Ovary (tissue), 9 donors: ENCODE measurements around the gene SNAP29. TPM values are rescaled to one million over a fixed set of nuclear protein-coding genes. Genes with fewer than 3 reads are reported as not detected.
"Not testable (repeated sequence)": the region's sequence is repeated elsewhere in the genome, so short reads cannot be mapped to it uniquely, and the experiment has no call there.

ENCODE experiments used
- DNase-seq, 5 donors: peaks; one replicate each; pipeline ENCODE4 v3.0.0-alpha.2; 2019 to 2020
- H3K27ac ChIP-seq, 2 donors: fragments of 200-600 bp; one replicate each; pipeline versions ENCODE4 v1.5.1 to v1.8.0; 2019 to 2022
- H3K27me3 ChIP-seq: fragments of 200-600 bp; one replicate; pipeline ENCODE4 v1.8.0; 2022
- H3K36me3 ChIP-seq: fragments of 200-600 bp; sonication (generic); one replicate; pipeline ENCODE4 v1.5.1; 2019
- H3K4me1 ChIP-seq: one replicate; pipeline ENCODE4 v1.8.1; 2013; ENCODE audit warnings: mild to moderate bottlenecking, moderate library complexity; ENCODE audit not compliant: insufficient read depth
- H3K4me3 ChIP-seq: fragments of 200-600 bp; sonication (generic); one replicate; pipeline ENCODE4 v1.5.1; 2017
- H3K9me3 ChIP-seq, 2 donors: fragments of 200-600 bp in 1 of 2; sonication (generic) in 1 of 2; one replicate each; pipeline versions ENCODE4 v1.5.1 to v1.8.1; 2013 to 2019; ENCODE audit warnings: mild to moderate bottlenecking in 1 of 2, moderate library complexity in 1 of 2
- CTCF ChIP-seq, 3 donors: fragments of 450-650 bp in 2 of 3; fragments of 200-600 bp in 1 of 3; IDR thresholded peaks; one replicate each; pipeline versions ENCODE4 v1.5.1 to v1.8.0; 2016 to 2022; ENCODE audit warnings: antibody characterized with exemption in 3 of 3, mild to moderate bottlenecking in 1 of 3
- EP300 ChIP-seq: sonication (generic); formaldehyde crosslinking; IDR thresholded peaks from one replicate; pipeline ENCODE4 v1.6.1; 2017; ENCODE audit warnings: antibody characterized with exemption
- POLR2A ChIP-seq: fragments of 450-650 bp; IDR thresholded peaks from one replicate; pipeline ENCODE4 v1.6.1; 2017; ENCODE audit warnings: antibody characterized with exemption, mild to moderate bottlenecking, moderate library complexity
- WGBS, 3 donors: extraction: QIAGEN DNeasy Blood & Tissue Kit in 1 of 3; methylation state at CpG; one replicate each; pipeline versions ENCODE4 v1.1.5 to v1.1.7; 2013 to 2017; 5-methylcytosine and 5-hydroxymethylcytosine counted together
- intact Hi-C, 4 donors: fragments of 100-400 bp; cut with DNase I; formaldehyde crosslinking; loops; one replicate each; pipeline versions ENCODE4 v1.11.0 to v1.15.1; 2022 to 2023
- polyA plus RNA-seq, 2 donors: library from polyadenylated mRNA; stranded (reverse); fragments of 200-250 nt in 1 of 2; fragments of 350-450 nt in 1 of 2; fragmentation: Illumina TruSeq in 1 of 2; extraction: RNeasy Lipid Tissue Mini Kit (QIAGEN cat#74804) in 1 of 2; gene quantifications; one replicate each; pipeline ENCODE4 v1.2.3, GENCODE V29; 2013 to 2014
- total RNA-seq, 7 donors: library from RNA; depleted of rRNA in 2 of 7; stranded (reverse); fragments of >200 nt in 2 of 7; fragmentation: NEBNext Ultra II Directional in 3 of 7; extraction: Animal tissue kit (Norgen Biotek cat#: 25700) in 3 of 7; gene quantifications; one replicate each; pipeline versions ENCODE4 v1.1.0 to v1.2.4, GENCODE V29; 2016 to 2023
- donor health status: DM: no; HTN: no; CAD: no; lungs with moderate emphysema.
- donor health status: DM: no; HTN: no; CAD: no.
- donor health status: Bipolar disorder and iron deficiency.
- donor health status: DM: yes; HTN: yes; CAD: no.
- donor health status: DM: no; HTN: no; CAD: no.
- donor health status: DM: yes; HTN: yes; CAD: no.

Gene SNAP29
- total and polyA plus RNA-seq, 9 donors = 12.0 to 58.6 (median 22.9) TPM

DNA sequence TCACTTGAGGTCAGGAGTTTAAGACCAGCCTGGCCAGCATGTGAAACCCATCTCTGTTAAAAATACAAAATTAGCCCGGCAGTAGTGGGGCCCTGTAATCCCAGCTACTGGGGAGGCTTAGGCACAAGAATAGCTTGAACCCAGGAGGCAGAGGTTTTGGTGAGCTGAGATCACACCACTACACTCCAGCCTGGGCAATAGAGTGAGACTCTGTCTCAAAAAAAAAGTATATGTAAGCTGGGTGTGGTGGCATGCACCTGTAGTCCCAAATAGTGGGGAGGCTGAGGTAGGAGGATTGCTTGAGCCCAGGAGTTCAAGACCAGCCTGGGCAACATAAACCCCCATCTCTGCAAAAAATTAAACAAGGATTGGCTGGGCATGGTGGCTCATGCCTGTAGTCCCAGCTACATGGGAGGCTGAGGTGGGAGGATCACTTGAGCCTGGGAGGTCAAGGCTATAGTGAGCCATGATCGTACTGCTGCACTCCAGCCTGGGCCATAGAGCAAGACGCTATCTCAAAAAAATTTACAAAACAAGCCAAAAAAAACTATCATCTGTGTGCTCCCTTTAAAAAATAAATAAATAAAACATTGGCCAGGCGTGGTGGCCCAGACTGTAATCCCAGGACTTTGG is 69.2 kb downstream of the SNAP29 start:
- intact Hi-C loops = no loop called here
- no peaks in the 10 kb centered on the region for H3K36me3 ChIP-seq
- DNase-seq = no peak
- H3K9me3 ChIP-seq = no peaks in the 10 kb centered on the region
- H3K27me3 ChIP-seq = no peaks in the 10 kb centered on the region
- no peak overlapping the region for H3K4me3 ChIP-seq
- TF ChIP-seq CTCF (IDR thresholded peaks at IDR 0.05) (no peak), POLR2A (no peak), EP300 (no peak)
- no peak overlapping the region for H3K27ac ChIP-seq
- WGBS, 3 donors = 61 to 73% (median 65%) methylated on average over 4 of the region's 4 CpGs
- H3K4me1 ChIP-seq = peaks cover 9% of the 10 kb centered on the region

GRCh38 chr22:20928573-20928967 is 69.8 kb downstream of the SNAP29 start:
- intact Hi-C loops = no loop called here
- Histone ChIP-seq H3K9me3 (no peaks in the 10 kb centered on the region), H3K27me3 (no peaks in the 10 kb centered on the region), H3K4me1 (peaks cover 9% of the 10 kb centered on the region), H3K27ac (no peak overlapping the region), H3K4me3 (no peak overlapping the region), H3K36me3 (no peaks in the 10 kb centered on the region)
- no peak for DNase-seq
- TF ChIP-seq POLR2A (no peak), CTCF (IDR thresholded peaks at IDR 0.05) (no peak)
- 90 to 92% (median 92%) methylated on average over 4 of the region's 4 CpGs for WGBS, 3 donors

DNA sequence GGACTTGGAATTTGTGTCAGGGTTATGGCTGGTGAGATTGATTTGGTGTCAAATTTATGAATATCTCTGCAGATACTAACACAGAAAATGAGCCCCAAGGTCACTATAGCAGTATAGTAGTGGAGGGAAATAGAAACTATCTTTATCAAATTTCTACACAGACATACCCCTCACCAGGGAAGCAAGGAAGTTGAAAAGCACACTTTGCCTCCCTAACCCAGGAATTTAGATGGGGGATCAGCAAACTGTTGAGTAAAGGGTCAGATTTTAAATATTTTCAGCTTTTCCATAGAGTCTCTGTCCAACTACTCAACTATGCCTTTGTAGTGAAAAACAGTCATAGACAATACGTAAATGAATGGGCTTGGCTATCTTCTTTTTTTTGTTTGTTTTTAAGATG is 71.2 kb downstream of the SNAP29 start:
- intact Hi-C loops = no loop called here
- Histone ChIP-seq H3K27me3 (no peaks in the 10 kb centered on the region), H3K36me3 (no peaks in the 10 kb centered on the region), H3K9me3 (no peaks in the 10 kb centered on the region), H3K4me1 (peaks cover 12% of the 10 kb centered on the region), H3K27ac (no peak overlapping the region), H3K4me3 (no peak overlapping the region)
- TF ChIP-seq CTCF (IDR thresholded peaks at IDR 0.05) (no peak), POLR2A (no peak), EP300 (no peak)
- no peak for DNase-seq
- 89 to 97% (median 97%) methylated on average over 1 of the region's 1 CpG for WGBS, 3 donors

GRCh38 chr22:20930435-20930834 is 71.6 kb downstream of the SNAP29 start:
- H3K27ac ChIP-seq, DNase-seq, H3K9me3 ChIP-seq, H3K36me3 ChIP-seq, H3K27me3 ChIP-seq, intact Hi-C loops, H3K4me3 ChIP-seq: not testable (repeated sequence)
- H3K4me1 ChIP-seq = peaks cover 12% of the 10 kb centered on the region
- 95 to 96% (median 95%) methylated on average over 12 of the region's 12 CpGs for WGBS, 3 donors

GRCh38 chr22:20931126-20931654 is 72.4 kb downstream of the SNAP29 start:
- no peak for DNase-seq
- 82 to 88% (median 88%) methylated on average over 4 of the region's 4 CpGs for WGBS, 3 donors
- Histone ChIP-seq H3K36me3 (no peaks in the 10 kb centered on the region), H3K27ac (no peak overlapping the region), H3K4me3 (no peak overlapping the region), H3K4me1 (peaks cover 17% of the 10 kb centered on the region), H3K9me3 (no peaks in the 10 kb centered on the region), H3K27me3 (no peaks in the 10 kb centered on the region)
- no peak for TF ChIP-seq POLR2A
- TF ChIP-seq CTCF (IDR thresholded peaks at IDR 0.05) = no peak
- no peak for TF ChIP-seq EP300
- intact Hi-C loops = no loop called here
